ENCODE data around the gene C19orf44.
A peak's percentile ranks its signal among the peaks of the same experiment; 100 is the strongest.
"Not testable (repeated sequence)": the region's sequence is repeated elsewhere in the genome, so short reads cannot be mapped to it uniquely, and the experiment has no call there.

The C19orf44 gene

DNA sequence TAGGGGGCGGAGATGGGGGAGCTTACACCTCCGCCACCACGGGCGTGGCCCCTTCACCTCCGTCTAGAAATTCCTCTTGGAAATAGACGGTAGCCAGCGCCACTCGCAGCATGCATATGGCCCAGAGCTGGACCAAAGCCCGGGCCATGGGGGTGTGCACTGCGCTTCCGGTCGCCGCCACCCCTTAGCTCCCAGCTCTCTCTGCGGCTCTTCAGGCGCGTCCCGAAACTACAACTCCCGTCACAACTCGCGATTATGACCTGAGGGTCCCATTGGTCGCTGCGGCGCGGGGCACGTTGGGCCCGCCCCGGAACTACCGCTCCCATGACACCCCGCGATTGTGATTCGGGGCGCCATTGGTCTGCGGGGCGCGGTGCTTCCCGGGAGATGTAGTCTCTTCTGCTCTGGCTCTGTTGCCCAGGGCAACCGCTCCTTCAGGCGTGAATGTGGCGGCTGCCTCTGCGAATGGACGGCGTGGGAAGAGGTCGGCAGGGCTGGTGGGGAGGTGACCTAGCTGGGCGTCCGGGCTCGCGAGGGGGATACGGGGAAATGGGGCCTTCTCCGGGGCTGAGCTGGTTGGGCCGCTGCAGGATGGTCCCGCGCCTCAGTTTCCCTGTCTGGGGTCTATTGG is at the start of gene C19orf44, which contains the start of gene CALR3:
Gene C19orf44 (plus strand): TSS at position 413 of the 631 bp plus-strand sequence. CDS start 4,399 bp downstream, outside the sequence.
Gene CALR3 (minus strand): TSS at position 186 of the 631 bp plus-strand sequence. CDS start 38 bp downstream, at position 148.
- H3K4me1 Mint-ChIP-seq: peaks cover 11% of the 10 kb centered on the region
- peak within 1 kb of the TSS; percentile 86 for H3K27ac Mint-ChIP-seq (ENCODE audit: low read depth)
- peak; percentile 100 for ATAC-seq (replicated peaks; ENCODE audit: extremely low read depth, poor library complexity, severe bottlenecking)
- H3K27me3 Mint-ChIP-seq: no peaks in the 10 kb centered on the region
- H3K4me3 Mint-ChIP-seq: peak within 1 kb of the TSS; percentile 88
- H3K9me3 Mint-ChIP-seq: no peaks in the 10 kb centered on the region
- peak; percentile 89 to 94 for DNase-seq (ENCODE audit: low spot score in 2 of 2)
- peaks cover 1% of the 10 kb centered on the region for H3K36me3 Mint-ChIP-seq (ENCODE audit: insufficient read depth)

DNA sequence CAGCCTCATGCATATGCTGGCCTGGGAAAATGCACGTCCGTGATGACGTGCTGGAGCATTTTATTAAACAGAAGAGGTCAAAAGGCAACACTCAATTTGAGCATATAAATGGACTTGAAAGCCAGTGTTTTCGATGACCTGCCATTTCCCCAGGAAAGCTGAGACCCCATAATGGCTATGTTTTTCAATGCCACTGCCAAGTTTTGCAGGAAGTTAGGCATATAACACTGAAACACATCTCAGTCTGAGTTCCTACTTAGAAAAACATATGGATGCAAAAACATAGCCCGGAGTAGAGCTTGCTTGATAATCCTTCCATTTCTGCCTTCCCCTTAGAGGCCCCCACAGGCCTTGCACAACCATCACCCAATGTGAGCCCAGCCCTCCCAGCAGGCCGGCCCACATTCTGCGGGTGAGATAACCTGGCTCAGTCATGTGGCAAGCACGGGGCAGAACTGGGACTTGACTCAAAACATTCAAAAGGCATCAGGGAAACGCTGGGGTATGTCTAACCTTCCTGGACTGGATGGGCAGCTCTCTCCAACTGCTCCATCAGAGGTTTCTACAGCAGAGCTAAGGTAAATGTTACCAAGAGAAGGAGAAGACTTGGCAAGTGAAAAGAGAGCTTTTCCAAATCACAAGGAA is 49.3 kb upstream of the C19orf44 start:
- Mint-ChIP-seq H3K9me3 (peaks cover 4% of the 10 kb centered on the region), H3K4me3 (peak overlapping the region; percentile 73), H3K36me3 (ENCODE audit: insufficient read depth) (peaks cover 13% of the 10 kb centered on the region), H3K4me1 (peaks cover 65% of the 10 kb centered on the region), H3K27ac (ENCODE audit: low read depth) (peak overlapping the region; percentile 94), H3K27me3 (no peaks in the 10 kb centered on the region)
- peak; percentile 34 to 50 for DNase-seq (ENCODE audit: low spot score in 2 of 2)
- ATAC-seq (replicated peaks; ENCODE audit: extremely low read depth, poor library complexity, severe bottlenecking): peak; percentile 74

DNA sequence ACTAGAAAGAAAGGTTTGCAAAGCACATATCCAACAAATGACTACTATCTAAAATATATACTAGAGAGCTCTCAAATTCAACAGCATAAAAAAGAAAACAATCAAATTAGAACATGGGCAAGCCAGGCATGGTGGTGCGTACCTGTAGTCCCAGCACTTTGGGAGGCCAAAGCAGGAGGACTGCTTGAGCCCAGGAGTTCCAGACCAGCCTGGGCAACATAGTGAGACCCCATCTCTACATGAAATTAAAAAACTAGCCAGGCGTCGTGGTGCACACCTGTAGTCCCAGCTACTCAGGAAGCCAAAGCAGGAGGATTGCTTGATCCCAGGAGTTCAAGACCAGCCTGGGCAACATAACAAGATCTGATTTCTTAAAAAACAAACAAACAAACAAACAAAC is 47.3 kb upstream of the C19orf44 start:
- DNase-seq (ENCODE audit: low spot score in 2 of 2); H3K27me3 Mint-ChIP-seq; H3K9me3 Mint-ChIP-seq; ATAC-seq (replicated peaks; ENCODE audit: extremely low read depth, poor library complexity, severe bottlenecking): not testable (repeated sequence)
- peak overlapping the region; percentile 68 for H3K4me3 Mint-ChIP-seq
- H3K4me1 Mint-ChIP-seq: peaks cover 65% of the 10 kb centered on the region
- H3K27ac Mint-ChIP-seq (ENCODE audit: low read depth): peak overlapping the region; percentile 94
- H3K36me3 Mint-ChIP-seq (ENCODE audit: insufficient read depth): peaks cover 11% of the 10 kb centered on the region

- peaks cover 65% of the 10 kb centered on the region for H3K4me1 Mint-ChIP-seq
Measured at GRCh38 chr19:16449330-16449961, 46.7 kb upstream of the C19orf44 start.

DNA sequence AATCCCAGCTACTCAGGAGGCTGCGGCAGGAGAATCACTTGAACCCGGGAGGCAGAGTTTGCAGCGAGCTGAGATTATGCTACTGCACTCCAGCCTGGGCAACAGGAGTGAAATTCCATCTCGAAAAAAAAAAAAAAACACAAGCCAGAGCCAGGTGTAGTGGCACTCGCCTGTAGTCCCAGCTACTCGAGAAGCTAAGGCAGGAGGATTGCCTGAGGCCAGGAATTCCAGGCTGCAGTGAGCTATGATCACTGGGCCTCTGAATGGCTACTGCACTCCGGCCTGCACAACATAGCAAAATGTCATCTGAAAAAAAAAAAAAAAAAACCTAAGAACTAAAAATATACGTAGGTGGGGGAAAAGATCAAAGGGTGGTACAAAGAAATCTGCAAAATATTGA is 43.9 kb upstream of the C19orf44 start:
- peaks cover 4% of the 10 kb centered on the region for H3K36me3 Mint-ChIP-seq (ENCODE audit: insufficient read depth)
- peaks cover 4% of the 10 kb centered on the region for H3K9me3 Mint-ChIP-seq
- no peak overlapping the region for H3K4me3 Mint-ChIP-seq
- no peak overlapping the region for H3K27ac Mint-ChIP-seq (ENCODE audit: low read depth)
- H3K27me3 Mint-ChIP-seq: no peaks in the 10 kb centered on the region
- DNase-seq (ENCODE audit: low spot score in 2 of 2) (no peak), ATAC-seq (replicated peaks; ENCODE audit: extremely low read depth, poor library complexity, severe bottlenecking) (no peak)
- H3K4me1 Mint-ChIP-seq: peaks cover 59% of the 10 kb centered on the region

More at GRCh38 chr19:16449330-16449961, 46.7 kb upstream of the C19orf44 start:
- peak overlapping the region; percentile 94 for H3K27ac Mint-ChIP-seq (ENCODE audit: low read depth)
- peak overlapping the region; percentile 68 for H3K4me3 Mint-ChIP-seq
- peaks cover 4% of the 10 kb centered on the region for H3K9me3 Mint-ChIP-seq
- DNase-seq (ENCODE audit: low spot score in 2 of 2) (peak in 1 of 2 donors; percentile 59), ATAC-seq (replicated peaks; ENCODE audit: extremely low read depth, poor library complexity, severe bottlenecking) (peak; percentile 91)
- H3K27me3 Mint-ChIP-seq: no peaks in the 10 kb centered on the region
- peaks cover 11% of the 10 kb centered on the region for H3K36me3 Mint-ChIP-seq (ENCODE audit: insufficient read depth)

DNA sequence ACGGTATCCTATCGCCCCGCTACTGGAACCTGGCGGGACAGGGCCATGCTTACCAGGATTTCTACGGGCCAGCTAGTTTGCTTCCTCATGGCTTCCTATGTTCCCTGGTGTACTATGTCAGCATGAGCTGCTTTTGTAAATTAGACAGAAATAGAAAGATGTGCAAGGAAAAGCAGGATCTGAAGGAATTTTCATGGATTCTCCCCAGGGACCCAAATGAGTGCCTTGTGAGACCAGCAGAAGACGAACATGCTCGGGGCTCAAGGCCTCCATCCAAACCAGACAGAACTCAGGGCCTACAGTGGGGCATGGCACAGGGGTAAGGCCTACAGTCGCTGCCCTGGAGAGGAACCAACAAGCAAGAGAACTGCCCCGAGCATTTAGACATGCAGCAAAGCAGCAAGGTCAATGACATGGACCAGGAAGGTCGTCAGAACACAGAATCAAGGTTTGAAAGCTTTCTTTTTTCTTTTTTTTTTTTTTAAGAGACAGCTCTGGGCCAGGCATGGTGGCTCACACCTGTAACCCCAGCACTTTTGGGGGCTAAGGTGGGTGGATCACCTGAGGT is 41.8 kb upstream of the C19orf44 start:
- peak overlapping the region; percentile 70 for H3K27ac Mint-ChIP-seq (ENCODE audit: low read depth)
- ATAC-seq (replicated peaks; ENCODE audit: extremely low read depth, poor library complexity, severe bottlenecking): no peak
- H3K4me1 Mint-ChIP-seq: peaks cover 60% of the 10 kb centered on the region
- peaks cover 2% of the 10 kb centered on the region for H3K36me3 Mint-ChIP-seq (ENCODE audit: insufficient read depth)
- DNase-seq (ENCODE audit: low spot score in 2 of 2): no peak
- no peak overlapping the region for H3K4me3 Mint-ChIP-seq
- peaks cover 4% of the 10 kb centered on the region for H3K9me3 Mint-ChIP-seq
- no peaks in the 10 kb centered on the region for H3K27me3 Mint-ChIP-seq

- DNase-seq (ENCODE audit: low spot score in 2 of 2): no peak
- no peaks in the 10 kb centered on the region for H3K27me3 Mint-ChIP-seq
- H3K4me1 Mint-ChIP-seq: peaks cover 59% of the 10 kb centered on the region
- peaks cover under 1% of the 10 kb centered on the region for H3K36me3 Mint-ChIP-seq (ENCODE audit: insufficient read depth)
- no peaks in the 10 kb centered on the region for H3K9me3 Mint-ChIP-seq
- no peak overlapping the region for H3K4me3 Mint-ChIP-seq
- peak overlapping the region; percentile 41 for H3K27ac Mint-ChIP-seq (ENCODE audit: low read depth)
- ATAC-seq (replicated peaks; ENCODE audit: extremely low read depth, poor library complexity, severe bottlenecking): no peak
Measured at GRCh38 chr19:16455489-16455888, 40.7 kb upstream of the C19orf44 start.

DNA sequence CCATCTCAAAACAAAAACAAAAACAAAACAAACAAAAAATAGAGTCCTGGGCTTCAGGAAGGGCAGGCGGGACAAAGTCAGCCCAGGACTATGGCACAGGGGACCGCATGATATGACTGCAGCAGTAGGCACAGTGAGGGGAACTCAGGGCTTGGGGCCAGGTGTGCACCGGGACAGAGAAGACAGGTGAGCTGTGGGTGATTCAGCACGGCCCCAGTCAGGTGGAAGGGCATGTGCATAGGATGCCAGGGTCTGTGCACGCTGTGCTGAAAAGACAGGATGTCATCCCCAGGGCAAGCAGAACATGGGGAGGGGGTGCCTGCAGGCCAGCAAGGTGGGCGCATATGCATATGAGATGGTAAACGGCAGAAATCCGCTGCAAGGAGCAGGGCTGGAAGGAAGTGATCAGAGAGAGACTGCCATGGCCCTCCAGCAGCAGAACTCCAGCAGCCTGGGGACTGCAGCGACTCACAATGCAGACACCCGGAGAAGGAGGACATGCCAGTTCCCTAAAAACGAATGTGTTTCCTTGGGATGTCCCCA is 39.5 kb upstream of the C19orf44 start:
- Mint-ChIP-seq H3K27ac (ENCODE audit: low read depth) (peak overlapping the region; percentile 74), H3K9me3 (no peaks in the 10 kb centered on the region), H3K4me1 (peaks cover 59% of the 10 kb centered on the region), H3K36me3 (ENCODE audit: insufficient read depth) (peaks cover 2% of the 10 kb centered on the region), H3K4me3 (peak overlapping the region; percentile 60), H3K27me3 (no peaks in the 10 kb centered on the region)
- ATAC-seq (replicated peaks; ENCODE audit: extremely low read depth, poor library complexity, severe bottlenecking) (no peak), DNase-seq (ENCODE audit: low spot score in 2 of 2) (no peak)

DNA sequence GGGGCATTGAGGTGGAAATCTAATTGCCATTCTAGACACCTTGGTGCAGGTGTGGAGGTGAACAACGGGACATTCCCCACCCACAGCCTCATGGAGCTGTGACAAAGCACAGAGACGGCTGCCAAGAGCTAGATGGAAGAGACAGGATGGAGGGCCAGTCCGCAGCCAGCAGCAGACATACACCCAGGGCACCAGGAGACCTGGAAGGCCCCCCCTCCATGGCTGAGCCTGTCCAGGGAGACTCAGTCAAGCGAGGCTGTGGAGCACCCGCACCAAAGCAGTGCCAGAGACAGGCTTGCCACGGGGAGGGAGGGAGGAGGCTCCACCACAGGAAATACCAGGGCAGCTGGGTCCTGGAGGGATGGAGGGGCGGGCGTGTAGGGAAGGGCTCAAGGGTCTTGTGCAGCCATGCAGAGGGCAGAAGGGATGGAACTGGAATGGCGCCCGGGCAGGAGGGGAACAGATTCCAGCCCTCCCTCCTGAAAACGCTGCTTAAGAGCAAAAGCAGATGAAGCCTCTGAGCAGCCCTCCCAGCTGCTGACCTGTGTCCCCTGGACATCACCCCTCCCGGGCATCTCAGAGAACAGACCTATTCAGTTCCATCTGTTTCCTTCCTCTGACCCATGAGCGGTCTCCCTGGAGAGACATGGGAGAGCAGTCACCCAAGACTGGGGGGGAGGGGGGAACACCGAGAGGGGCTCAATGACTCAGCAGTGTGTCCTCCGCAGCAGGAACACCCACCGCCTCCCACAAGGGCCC is 38.8 kb upstream of the C19orf44 start:
- H3K4me1 Mint-ChIP-seq: peaks cover 66% of the 10 kb centered on the region
- ATAC-seq (replicated peaks; ENCODE audit: extremely low read depth, poor library complexity, severe bottlenecking) (no peak), DNase-seq (ENCODE audit: low spot score in 2 of 2) (no peak)
- H3K4me3 Mint-ChIP-seq: peak overlapping the region; percentile 60
- H3K27me3 Mint-ChIP-seq: no peaks in the 10 kb centered on the region
- no peaks in the 10 kb centered on the region for H3K9me3 Mint-ChIP-seq
- peak overlapping the region; percentile 74 for H3K27ac Mint-ChIP-seq (ENCODE audit: low read depth)
- peaks cover 2% of the 10 kb centered on the region for H3K36me3 Mint-ChIP-seq (ENCODE audit: insufficient read depth)

- Mint-ChIP-seq H3K27ac (ENCODE audit: low read depth) (no peak overlapping the region), H3K36me3 (ENCODE audit: insufficient read depth) (peaks cover 3% of the 10 kb centered on the region), H3K9me3 (no peaks in the 10 kb centered on the region), H3K27me3 (no peaks in the 10 kb centered on the region), H3K4me3 (peak overlapping the region; percentile 1), H3K4me1 (peaks cover 71% of the 10 kb centered on the region)
- no peak for DNase-seq (ENCODE audit: low spot score in 2 of 2)
- no peak for ATAC-seq (replicated peaks; ENCODE audit: extremely low read depth, poor library complexity, severe bottlenecking)
Measured at GRCh38 chr19:16457954-16458331, 38.3 kb upstream of the C19orf44 start.

DNA sequence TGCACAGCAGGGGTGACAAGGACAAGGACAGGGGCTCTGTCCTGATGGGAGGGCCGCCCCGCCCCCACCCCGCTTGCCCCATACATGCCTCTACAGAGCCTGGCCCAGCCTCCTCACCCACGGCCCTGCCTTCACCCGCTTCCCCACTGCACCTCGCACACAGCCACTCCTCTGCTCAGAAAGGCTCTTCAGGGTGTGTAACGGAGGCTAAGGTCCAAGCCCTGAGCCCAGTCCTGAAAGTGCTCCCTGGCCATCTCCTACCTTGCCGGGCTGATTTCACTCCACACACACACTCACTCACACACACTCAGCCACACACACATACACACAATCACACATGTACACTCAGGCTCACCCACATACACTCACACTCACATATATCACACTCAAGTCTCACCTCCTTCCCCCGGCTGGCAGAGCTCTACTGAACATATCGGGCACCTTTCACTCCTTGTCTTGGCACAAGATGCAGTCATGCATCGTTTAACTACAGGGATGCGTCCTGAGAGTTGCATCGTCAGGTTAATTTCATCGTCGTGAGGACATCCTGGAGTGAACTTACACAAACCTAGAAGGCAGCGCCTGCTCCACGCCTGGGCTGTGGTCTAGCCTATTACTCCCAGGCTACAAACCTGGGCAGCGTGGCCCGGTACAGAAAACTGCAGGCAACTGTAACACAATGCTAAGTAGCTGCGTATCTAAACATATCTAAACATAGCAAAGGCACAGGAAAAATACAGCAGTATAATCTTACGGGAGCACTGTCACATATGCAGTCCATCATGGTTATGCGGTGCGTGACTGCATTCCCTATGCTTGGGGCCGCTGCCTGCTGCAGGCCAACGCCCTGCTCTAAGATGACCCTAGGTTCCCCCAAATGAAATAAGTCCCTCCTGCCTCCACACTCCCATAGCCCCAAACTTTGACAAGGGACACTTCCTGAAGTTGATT is 37.5 kb upstream of the C19orf44 start:
- DNase-seq (ENCODE audit: low spot score in 2 of 2) (no peak), ATAC-seq (replicated peaks; ENCODE audit: extremely low read depth, poor library complexity, severe bottlenecking) (no peak)
- Mint-ChIP-seq H3K27ac (ENCODE audit: low read depth) (peak overlapping the region; percentile 5), H3K9me3 (no peaks in the 10 kb centered on the region), H3K4me3 (peak overlapping the region; percentile 1), H3K36me3 (ENCODE audit: insufficient read depth) (peaks cover 3% of the 10 kb centered on the region), H3K4me1 (peaks cover 75% of the 10 kb centered on the region), H3K27me3 (no peaks in the 10 kb centered on the region)
